Transverse colon (tissue), 4 donors: ENCODE data around the gene LMCD1. TPM values are rescaled to one million over a fixed set of nuclear protein-coding genes. Genes with fewer than 3 reads are reported as not detected.

ENCODE experiments used
- DNase-seq: peaks from one replicate; pipeline ENCODE4 v3.0.0-alpha.2; 2019
- H3K27ac ChIP-seq, 4 donors: fragments of 200-600 bp; sonication (generic); 2 replicates each; pipeline ENCODE4 v1.5.1; 2016 to 2018; ENCODE audit warnings: inconsistent platforms in 4 of 4
- H3K27me3 ChIP-seq: fragments of 200-600 bp; sonication (generic); 2 replicates; pipeline ENCODE4 v1.5.1; 2017; ENCODE audit warnings: inconsistent platforms
- H3K36me3 ChIP-seq, 4 donors: fragments of 200-600 bp; sonication (generic); 2 replicates each; pipeline ENCODE4 v1.5.1; 2017 to 2019; ENCODE audit warnings: inconsistent platforms in 4 of 4
- H3K4me1 ChIP-seq, 4 donors: fragments of 200-600 bp; sonication (generic); 2 replicates each; pipeline ENCODE4 v1.5.1; 2017 to 2020; ENCODE audit warnings: inconsistent platforms in 4 of 4
- H3K4me3 ChIP-seq, 4 donors: fragments of 200-600 bp; sonication (generic); 1 replicate in 1 of 4; 2 replicates in 3 of 4; pipeline versions ENCODE4 v1.5.1 to v1.6.1; 2017 to 2019; ENCODE audit warnings: inconsistent platforms in 4 of 4
- H3K9me3 ChIP-seq, 2 donors: fragments of 200-600 bp; sonication (generic); 2 replicates each; pipeline ENCODE4 v1.5.1; 2017 to 2019; ENCODE audit warnings: inconsistent platforms in 2 of 2
- CTCF ChIP-seq, 5 experiments: fragments of 200-600 bp in 3 of 5; fragments of 450-650 bp in 2 of 5; sonication (generic) in 3 of 5; IDR thresholded peaks; 1 replicate in 2 of 5; 2 replicates in 3 of 5; pipeline ENCODE4 v1.5.1; 2016 to 2017; ENCODE audit warnings: antibody characterized with exemption in 5 of 5, inconsistent platforms in 3 of 5, mild to moderate bottlenecking in 2 of 5, moderate library complexity in 1 of 5
- EP300 ChIP-seq: sonication (generic); formaldehyde crosslinking; IDR thresholded peaks from one replicate; pipeline ENCODE4 v1.6.1; 2017; ENCODE audit warnings: antibody characterized with exemption, low read depth
- POLR2A ChIP-seq: fragments of 450-650 bp; IDR thresholded peaks from one replicate; pipeline ENCODE4 v1.6.1; 2016; ENCODE audit warnings: antibody characterized with exemption, mild to moderate bottlenecking, moderate library complexity
- POLR2AphosphoS5 ChIP-seq, 3 donors: sonication (generic); formaldehyde crosslinking; IDR thresholded peaks; one replicate each; pipeline ENCODE4 v1.6.1; 2016; ENCODE audit warnings: antibody characterized with exemption in 3 of 3
- WGBS, 2 donors: methylation state at CpG; one replicate each; pipeline ENCODE4 v1.1.5; 2018; ENCODE audit warnings: low coverage in 1 of 2; 5-methylcytosine and 5-hydroxymethylcytosine counted together
- in situ Hi-C, 4 donors: fragments of 200-750 bp; cut with MboI; loops; one replicate each; pipeline versions ENCODE4 v1.15.0 to v1.15.1; 2017; ENCODE audit warnings: low sequenced_read_pairs in 3 of 4, low pct_ligation_motif_present in 1 of 4, low pct_unique_long_range_greater_than_20kb in 1 of 4
- intact Hi-C: fragments of 100-400 bp; cut with DNase I; formaldehyde crosslinking; loops from one replicate; pipeline ENCODE4 v1.15.1; 2023; ENCODE audit warnings: low total_unique reads
- total RNA-seq, 4 donors: library from RNA; depleted of rRNA; stranded (reverse); fragments of >200 nt; gene quantifications; one replicate each; pipeline ENCODE4 v1.1.0, GENCODE V29; 2016

The LMCD1 gene
- total RNA-seq, 4 donors from 2014 or later, result 6.7 to 26.6 (median 9.6) TPM

- WGBS, 2 donors, result 83% methylated on average over 3 of the region's 3 CpGs
- Histone ChIP-seq H3K27ac (no peak overlapping the region), H3K4me1 (no peaks in the 10 kb centered on the region), H3K9me3 (no peaks in the 10 kb centered on the region), H3K36me3 (no peaks in the 10 kb centered on the region), H3K4me3 (no peak overlapping the region), H3K27me3 (no peaks in the 10 kb centered on the region)
- in situ Hi-C loops, result no loop called here
- TF ChIP-seq POLR2AphosphoS5 (IDR thresholded peaks at IDR 0.05) (no peak), POLR2A (no peak), EP300 (no peak), CTCF (IDR thresholded peaks at IDR 0.05) (no peak)
- no peak for DNase-seq
- intact Hi-C loops, result no loop called here
Observed at GRCh38 chr3:8456412-8456811, 45.2 kb upstream of the LMCD1 start.

- DNase-seq, result no peak
- WGBS, 2 donors, result 97 to 100% methylated on average over 1 of the region's 1 CpG
- Histone ChIP-seq H3K27me3 (no peaks in the 10 kb centered on the region), H3K4me3 (no peak overlapping the region), H3K9me3 (no peaks in the 10 kb centered on the region), H3K36me3 (no peaks in the 10 kb centered on the region), H3K27ac (no peak overlapping the region), H3K4me1 (no peaks in the 10 kb centered on the region)
- in situ Hi-C loops, result no loop called here
- intact Hi-C loops, result no loop called here
- TF ChIP-seq CTCF (IDR thresholded peaks at IDR 0.05) (no peak), EP300 (no peak), POLR2AphosphoS5 (IDR thresholded peaks at IDR 0.05) (no peak), POLR2A (no peak)
Observed at GRCh38 chr3:8457039-8457438, 44.6 kb upstream of the LMCD1 start.

GRCh38 chr3:8458238-8458661 is 43.4 kb upstream of the LMCD1 start:
- no peaks in the 10 kb centered on the region for H3K27me3 ChIP-seq
- TF ChIP-seq CTCF (IDR thresholded peaks at IDR 0.05), result no peak
- no peak for TF ChIP-seq EP300
- no peak for TF ChIP-seq POLR2A
- peak overlapping the region in 3 of 4 donors; percentile 4 to 27 (median 21) for H3K27ac ChIP-seq
- no peaks in the 10 kb centered on the region for H3K9me3 ChIP-seq
- WGBS, 2 donors, result 67 to 69% methylated on average over 1 to 2 of the region's 2 CpGs
- in situ Hi-C loops, result no loop called here
- DNase-seq, result no peak
- intact Hi-C loops, result no loop called here
- no peaks in the 10 kb centered on the region for H3K36me3 ChIP-seq
- H3K4me3 ChIP-seq, result no peak overlapping the region
- H3K4me1 ChIP-seq, result no peaks in the 10 kb centered on the region

GRCh38 chr3:8458711-8459110 is 42.9 kb upstream of the LMCD1 start:
- DNase-seq, result no peak
- no peaks in the 10 kb centered on the region for H3K27me3 ChIP-seq
- 49 to 79% methylated on average over 6 of the region's 6 CpGs for WGBS, 2 donors
- H3K27ac ChIP-seq, result peak overlapping the region in 3 of 4 donors; percentile 10 to 27 (median 21)
- H3K36me3 ChIP-seq, result no peaks in the 10 kb centered on the region
- no peak overlapping the region for H3K4me3 ChIP-seq
- no peaks in the 10 kb centered on the region for H3K9me3 ChIP-seq
- no peak for TF ChIP-seq EP300
- TF ChIP-seq CTCF (IDR thresholded peaks at IDR 0.05), result no peak
- no peak for TF ChIP-seq POLR2A
- TF ChIP-seq POLR2AphosphoS5 (IDR thresholded peaks at IDR 0.05), result no peak
- intact Hi-C loops, result no loop called here
- in situ Hi-C loops, result no loop called here
- H3K4me1 ChIP-seq, result no peaks in the 10 kb centered on the region
